ENCODE data around the gene PALD1.
"Not testable (repeated sequence)": the region's sequence is repeated elsewhere in the genome, so short reads cannot be mapped to it uniquely, and the experiment has no call there.

PALD1 gene

GRCh38 chr10:70482982-70483760, 4.6 kb downstream of the PALD1 start:
- no peak for DNase-seq

GRCh38 chr10:70483872-70484271, 5.3 kb downstream of the PALD1 start:
- not testable (repeated sequence) for DNase-seq

- no peak for DNase-seq
Observed at GRCh38 chr10:70487824-70488223, 9.3 kb downstream of the PALD1 start.

- no peak for DNase-seq
Observed at GRCh38 chr10:70490142-70490541, 11.6 kb downstream of the PALD1 start.

GRCh38 chr10:70491614-70492013, 13.0 kb downstream of the PALD1 start:
- no peak for DNase-seq

GRCh38 chr10:70492786-70493659, 14.5 kb downstream of the PALD1 start:
- DNase-seq: no peak

GRCh38 chr10:70493660-70494234, 15.2 kb downstream of the PALD1 start:
- DNase-seq: no peak

- no peak for DNase-seq
Observed at GRCh38 chr10:70494536-70494935, 16.0 kb downstream of the PALD1 start.

- no peak for DNase-seq
Observed at GRCh38 chr10:70494966-70495365, 16.4 kb downstream of the PALD1 start.

GRCh38 chr10:70495691-70496261, 17.2 kb downstream of the PALD1 start:
- no peak for DNase-seq

GRCh38 chr10:70496341-70497119, 18.0 kb downstream of the PALD1 start:
- DNase-seq: no peak

- no peak for DNase-seq
Observed at GRCh38 chr10:70497120-70497545, 18.6 kb downstream of the PALD1 start.

GRCh38 chr10:70498970-70499835, 20.6 kb downstream of the PALD1 start:
- no peak for DNase-seq

- DNase-seq: no peak
Observed at GRCh38 chr10:70499836-70500167, 21.2 kb downstream of the PALD1 start.

- DNase-seq: no peak
Observed at GRCh38 chr10:70500368-70500767, 21.8 kb downstream of the PALD1 start.

GRCh38 chr10:70500812-70501301, 22.3 kb downstream of the PALD1 start:
- no peak for DNase-seq

- no peak for DNase-seq
Observed at GRCh38 chr10:70502406-70502805, 23.8 kb downstream of the PALD1 start.

GRCh38 chr10:70503776-70504175, 25.2 kb downstream of the PALD1 start:
- DNase-seq: peak in 1 of 2 experiments; percentile 4

- DNase-seq: no peak
Observed at GRCh38 chr10:70504521-70505358, 26.2 kb downstream of the PALD1 start.

GRCh38 chr10:70505908-70506307, 27.3 kb downstream of the PALD1 start:
- DNase-seq: no peak
